ENCODE results near the gene SIK2. TPM values are rescaled to one million over a fixed set of nuclear protein-coding genes. Genes with fewer than 3 reads are reported as not detected.
A peak's percentile ranks its signal among the peaks of the same experiment; 100 is the strongest.

The SIK2 gene
- total RNA-seq, 1 donor from 2014 or later = 14.3 TPM

GRCh38 chr11:111703576-111703975, 101.3 kb downstream of the SIK2 start:
- Histone ChIP-seq H3K27me3 (ENCODE audit: insufficient read depth, low read length) (no peaks in the 10 kb centered on the region), H3K9ac (ENCODE audit: low read length) (no peak overlapping the region), H3K9me3 (ENCODE audit: insufficient read depth, low read depth, low read length) (no peaks in the 10 kb centered on the region), H3K36me3 (ENCODE audit: insufficient read depth, low read length) (peaks cover 10% of the 10 kb centered on the region), H3K4me2 (ENCODE audit: low read length) (no peak overlapping the region), H2AFZ (ENCODE audit: low read depth, low read length) (no peak overlapping the region), H3K27ac (ENCODE audit: low read depth, low read length) (no peak overlapping the region), H3K79me2 (ENCODE audit: insufficient read depth, low read length) (no peaks in the 10 kb centered on the region), H4K20me1 (ENCODE audit: insufficient read depth, low read length) (no peaks in the 10 kb centered on the region), H3K4me3 (ENCODE audit: insufficient read depth, low read depth, low read length) (no peak overlapping the region), H3K4me1 (ENCODE audit: insufficient read depth, low read length) (no peaks in the 10 kb centered on the region)
- no peak for DNase-seq (ENCODE audit: low read depth)
- TF ChIP-seq CTCF (IDR thresholded peaks at IDR 0.05; ENCODE audit: insufficient read depth, low read depth, low read length) (no peak), EZH2 (IDR thresholded peaks at IDR 0.05; ENCODE audit: insufficient read depth, low read length) (no peak)
- no peak for FAIRE-seq
- Mint-ChIP-seq H3K9me3 (ENCODE audit: unreplicated experiment) (no peaks in the 10 kb centered on the region), H3K27ac (ENCODE audit: unreplicated experiment) (no peak overlapping the region), H3K36me3 (ENCODE audit: low read depth, unreplicated experiment) (peaks cover 5% of the 10 kb centered on the region), H3K4me1 (ENCODE audit: low read depth, unreplicated experiment) (no peaks in the 10 kb centered on the region), H3K27me3 (ENCODE audit: low read depth, unreplicated experiment) (no peaks in the 10 kb centered on the region), H3K4me3 (ENCODE audit: unreplicated experiment) (no peak overlapping the region)

- TF ChIP-seq CTCF (IDR thresholded peaks at IDR 0.05; ENCODE audit: insufficient read depth, low read depth, low read length) (no peak), EZH2 (IDR thresholded peaks at IDR 0.05; ENCODE audit: insufficient read depth, low read length) (no peak)
- H3K4me2 ChIP-seq (ENCODE audit: low read length) = no peak overlapping the region
- H3K36me3 Mint-ChIP-seq (ENCODE audit: low read depth, unreplicated experiment) = peaks cover 5% of the 10 kb centered on the region
- H3K9ac ChIP-seq (ENCODE audit: low read length) = no peak overlapping the region
- H3K4me1 ChIP-seq (ENCODE audit: insufficient read depth, low read length) = no peaks in the 10 kb centered on the region
- DNase-seq (ENCODE audit: low read depth) (peak; percentile 81), FAIRE-seq (peak; percentile 20)
- H4K20me1 ChIP-seq (ENCODE audit: insufficient read depth, low read length) = no peaks in the 10 kb centered on the region
- no peak overlapping the region for H2AFZ ChIP-seq (ENCODE audit: low read depth, low read length)
- H3K9me3 ChIP-seq (ENCODE audit: insufficient read depth, low read depth, low read length) = no peaks in the 10 kb centered on the region
- no peak overlapping the region for H3K4me3 Mint-ChIP-seq (ENCODE audit: unreplicated experiment)
- no peaks in the 10 kb centered on the region for H3K27me3 ChIP-seq (ENCODE audit: insufficient read depth, low read length)
- no peaks in the 10 kb centered on the region for H3K9me3 Mint-ChIP-seq (ENCODE audit: unreplicated experiment)
- no peaks in the 10 kb centered on the region for H3K4me1 Mint-ChIP-seq (ENCODE audit: low read depth, unreplicated experiment)
- no peaks in the 10 kb centered on the region for H3K27me3 Mint-ChIP-seq (ENCODE audit: low read depth, unreplicated experiment)
- no peak overlapping the region for H3K4me3 ChIP-seq (ENCODE audit: insufficient read depth, low read depth, low read length)
- H3K79me2 ChIP-seq (ENCODE audit: insufficient read depth, low read length) = no peaks in the 10 kb centered on the region
- H3K27ac Mint-ChIP-seq (ENCODE audit: unreplicated experiment) = no peak overlapping the region
- H3K36me3 ChIP-seq (ENCODE audit: insufficient read depth, low read length) = peaks cover 13% of the 10 kb centered on the region
- H3K27ac ChIP-seq (ENCODE audit: low read depth, low read length) = no peak overlapping the region
Measured at GRCh38 chr11:111707039-111707690, 104.9 kb downstream of the SIK2 start.

- H3K4me1 ChIP-seq (ENCODE audit: insufficient read depth, low read length) = no peaks in the 10 kb centered on the region
- H3K27me3 Mint-ChIP-seq (ENCODE audit: low read depth, unreplicated experiment) = no peaks in the 10 kb centered on the region
- no peaks in the 10 kb centered on the region for H4K20me1 ChIP-seq (ENCODE audit: insufficient read depth, low read length)
- H3K9me3 Mint-ChIP-seq (ENCODE audit: unreplicated experiment) = no peaks in the 10 kb centered on the region
- no peak overlapping the region for H3K4me3 ChIP-seq (ENCODE audit: insufficient read depth, low read depth, low read length)
- DNase-seq (ENCODE audit: low read depth) (no peak), FAIRE-seq (no peak)
- H3K27ac ChIP-seq (ENCODE audit: low read depth, low read length) = no peak overlapping the region
- H3K4me3 Mint-ChIP-seq (ENCODE audit: unreplicated experiment) = no peak overlapping the region
- no peaks in the 10 kb centered on the region for H3K4me1 Mint-ChIP-seq (ENCODE audit: low read depth, unreplicated experiment)
- no peak overlapping the region for H3K27ac Mint-ChIP-seq (ENCODE audit: unreplicated experiment)
- no peaks in the 10 kb centered on the region for H3K79me2 ChIP-seq (ENCODE audit: insufficient read depth, low read length)
- H3K4me2 ChIP-seq (ENCODE audit: low read length) = no peak overlapping the region
- H3K9ac ChIP-seq (ENCODE audit: low read length) = no peak overlapping the region
- H2AFZ ChIP-seq (ENCODE audit: low read depth, low read length) = no peak overlapping the region
- TF ChIP-seq EZH2 (IDR thresholded peaks at IDR 0.05; ENCODE audit: insufficient read depth, low read length) (no peak), CTCF (IDR thresholded peaks at IDR 0.05; ENCODE audit: insufficient read depth, low read depth, low read length) (no peak)
- H3K27me3 ChIP-seq (ENCODE audit: insufficient read depth, low read length) = no peaks in the 10 kb centered on the region
- H3K36me3 ChIP-seq (ENCODE audit: insufficient read depth, low read length) = peaks cover 18% of the 10 kb centered on the region
- no peaks in the 10 kb centered on the region for H3K9me3 ChIP-seq (ENCODE audit: insufficient read depth, low read depth, low read length)
- peaks cover 5% of the 10 kb centered on the region for H3K36me3 Mint-ChIP-seq (ENCODE audit: low read depth, unreplicated experiment)
Measured at GRCh38 chr11:111707691-111708067, 105.4 kb downstream of the SIK2 start.
